Testis (tissue), 3 donors: Measurements from ENCODE around the gene CSMD2. TPM values are rescaled to one million over a fixed set of nuclear protein-coding genes. Genes with fewer than 3 reads are reported as not detected.

Experiments
- DNase-seq: peaks from one replicate; pipeline ENCODE4 v3.0.0-alpha.2; 2019
- H3K27ac ChIP-seq, 2 donors: fragments of 200-600 bp; sonication (generic); one replicate each; pipeline ENCODE4 v1.5.1; 2019
- H3K27me3 ChIP-seq: fragments of 200-600 bp; sonication (generic); one replicate; pipeline ENCODE4 v1.5.1; 2019
- H3K36me3 ChIP-seq: fragments of 200-600 bp; sonication (generic); one replicate; pipeline ENCODE4 v1.5.1; 2017; ENCODE audit warnings: low read depth; ENCODE audit errors: missing control alignments
- H3K4me1 ChIP-seq: fragments of 200-600 bp; sonication (generic); one replicate; pipeline ENCODE4 v1.5.1; 2019
- H3K4me3 ChIP-seq, 2 donors: fragments of 200-600 bp; sonication (generic); one replicate each; pipeline ENCODE4 v1.5.1; 2017 to 2019
- H3K9me3 ChIP-seq: fragments of 200-600 bp; sonication (generic); one replicate; pipeline ENCODE4 v1.5.1; 2017
- CTCF ChIP-seq, 3 experiments: fragments of 450-650 bp in 2 of 3; fragments of 200-600 bp in 1 of 3; sonication (generic) in 1 of 3; IDR thresholded peaks; one replicate each; pipeline ENCODE4 v1.5.1; 2016 to 2019; ENCODE audit warnings: antibody characterized with exemption in 3 of 3, mild to moderate bottlenecking in 2 of 3, moderate library complexity in 1 of 3
- POLR2A ChIP-seq: fragments of 450-650 bp; IDR thresholded peaks from one replicate; pipeline ENCODE4 v1.6.1; 2017; ENCODE audit warnings: antibody characterized with exemption, mild to moderate bottlenecking, moderate library complexity
- WGBS, 2 donors: methylation state at CpG; one replicate each; pipeline ENCODE4 v1.1.5; 2018; 5-methylcytosine and 5-hydroxymethylcytosine counted together
- intact Hi-C: fragments of 100-400 bp; cut with DNase I; formaldehyde crosslinking; loops from one replicate; pipeline ENCODE4 v1.15.1; 2023; ENCODE audit warnings: low total_unique reads
- polyA plus RNA-seq: library from polyadenylated mRNA; stranded (reverse); fragments of 350-450 nt; fragmentation: Illumina TruSeq; extraction: RNeasy Lipid Tissue Mini Kit (QIAGEN cat#74804); gene quantifications from one replicate; pipeline ENCODE4 v1.2.3, GENCODE V29; 2014; ENCODE audit warnings: low read depth, low replicate concordance; ENCODE audit not compliant: insufficient read depth
- total RNA-seq, 2 donors: library from RNA; depleted of rRNA; stranded (reverse); fragments of >200 nt; gene quantifications; one replicate each; pipeline ENCODE4 v1.2.3, GENCODE V29; 2016

The CSMD2 gene
- total and polyA plus RNA-seq, 3 donors from 2014 or later: 1.2 to 3.8 (median 2.7) TPM

GRCh38 chr1:33685256-33685655 is 479.8 kb downstream of the CSMD2 start:
- no peak overlapping the region for H3K27ac ChIP-seq
- DNase-seq: no peak
- H3K36me3 ChIP-seq: no peaks in the 10 kb centered on the region
- TF ChIP-seq POLR2A (no peak), CTCF (IDR thresholded peaks at IDR 0.05) (no peak)
- H3K9me3 ChIP-seq: no peaks in the 10 kb centered on the region
- no peaks in the 10 kb centered on the region for H3K4me1 ChIP-seq
- 58 to 66% methylated on average over 5 of the region's 5 CpGs for WGBS, 2 donors
- H3K4me3 ChIP-seq: no peak overlapping the region
- intact Hi-C loops: no loop called here
- no peaks in the 10 kb centered on the region for H3K27me3 ChIP-seq

GRCh38 chr1:33684396-33685179 is 480.4 kb downstream of the CSMD2 start:
- Histone ChIP-seq H3K27ac (no peak overlapping the region), H3K4me1 (no peaks in the 10 kb centered on the region), H3K36me3 (no peaks in the 10 kb centered on the region), H3K9me3 (no peaks in the 10 kb centered on the region), H3K4me3 (no peak overlapping the region), H3K27me3 (no peaks in the 10 kb centered on the region)
- no peak for TF ChIP-seq CTCF (IDR thresholded peaks at IDR 0.05)
- no peak for TF ChIP-seq POLR2A
- intact Hi-C loops: no loop called here
- 74 to 88% methylated on average over 9 of the region's 9 CpGs for WGBS, 2 donors
- DNase-seq: no peak

DNA sequence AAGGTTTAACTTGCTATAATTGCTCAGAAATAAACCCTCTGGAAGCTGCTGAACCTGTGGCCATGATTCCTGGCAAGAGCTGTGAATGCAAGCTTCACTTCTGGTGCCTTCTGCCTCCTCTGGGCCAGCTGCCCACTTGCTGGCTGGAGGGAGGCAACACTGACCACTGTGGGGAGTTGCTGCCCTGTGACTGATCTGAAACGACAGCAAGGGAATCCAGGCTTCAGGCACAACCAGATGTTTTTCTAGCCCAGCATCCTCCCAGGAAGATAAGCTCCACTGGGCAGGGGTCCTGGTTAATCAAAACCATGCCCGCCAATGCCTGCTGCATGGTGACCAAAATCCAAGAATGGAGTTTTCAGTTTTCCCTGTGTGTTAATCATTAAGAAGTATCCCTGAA is 481.1 kb downstream of the CSMD2 start:
- Histone ChIP-seq H3K4me1 (no peaks in the 10 kb centered on the region), H3K9me3 (no peaks in the 10 kb centered on the region), H3K27ac (no peak overlapping the region), H3K4me3 (no peak overlapping the region), H3K27me3 (no peaks in the 10 kb centered on the region), H3K36me3 (no peaks in the 10 kb centered on the region)
- DNase-seq: no peak
- intact Hi-C loops: no loop called here
- WGBS, 2 donors: 36 to 67% methylated on average over 2 of the region's 2 CpGs
- no peak for TF ChIP-seq POLR2A
- TF ChIP-seq CTCF (IDR thresholded peaks at IDR 0.05): no peak

DNA sequence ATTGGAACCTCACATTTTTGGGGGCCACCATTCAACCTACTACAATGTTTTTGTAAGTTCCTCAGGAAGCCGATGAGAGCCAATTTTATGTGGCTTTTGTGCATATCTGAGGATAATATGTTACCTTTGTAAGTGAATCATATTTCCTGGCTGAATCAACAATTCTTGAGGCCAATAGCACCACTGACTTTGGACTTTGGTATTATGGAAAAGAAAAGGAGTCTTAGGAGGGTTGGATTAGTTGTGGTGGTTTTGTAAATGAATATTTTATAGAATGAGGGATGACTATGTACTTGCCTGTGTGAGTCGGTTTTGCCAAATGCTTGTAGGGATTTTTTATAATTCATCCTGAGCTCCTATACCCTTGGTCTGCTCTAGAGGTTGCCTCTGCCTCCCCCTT is 482.7 kb downstream of the CSMD2 start:
- TF ChIP-seq POLR2A (no peak), CTCF (IDR thresholded peaks at IDR 0.05) (no peak)
- H3K27me3 ChIP-seq: no peaks in the 10 kb centered on the region
- H3K4me1 ChIP-seq: no peaks in the 10 kb centered on the region
- H3K36me3 ChIP-seq: no peaks in the 10 kb centered on the region
- WGBS, 2 donors: 90 to 91% methylated on average over 2 of the region's 2 CpGs
- intact Hi-C loops: no loop called here
- no peak for DNase-seq
- H3K4me3 ChIP-seq: no peak overlapping the region
- H3K27ac ChIP-seq: no peak overlapping the region
- no peaks in the 10 kb centered on the region for H3K9me3 ChIP-seq

DNA sequence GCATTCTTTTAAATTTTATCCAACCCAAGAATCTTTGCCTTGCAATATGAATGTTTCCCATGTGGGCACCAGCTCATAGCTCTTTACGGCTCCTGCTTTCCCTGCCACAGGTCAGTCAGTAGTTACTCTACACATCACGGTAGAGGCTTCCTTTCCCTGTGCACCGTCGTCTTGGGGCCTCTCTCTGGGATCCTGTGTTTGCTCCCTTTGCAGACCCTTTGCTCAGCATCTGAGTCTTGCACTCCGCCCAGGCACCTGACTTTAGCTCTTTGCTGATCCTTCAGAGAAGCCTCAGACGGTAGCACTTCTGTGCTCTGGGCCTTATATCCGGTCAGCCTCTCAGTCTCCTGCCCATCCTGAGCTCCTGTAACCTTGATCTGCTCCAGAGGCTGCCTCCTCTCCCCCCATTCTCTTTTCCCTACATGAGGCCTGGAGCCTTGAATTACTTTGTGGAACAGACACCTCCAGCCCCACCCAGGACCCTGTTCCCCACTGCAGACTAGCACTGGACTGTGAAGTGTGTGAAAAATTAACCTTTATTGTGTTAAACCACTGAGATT is 484.7 kb downstream of the CSMD2 start:
- TF ChIP-seq CTCF (IDR thresholded peaks at IDR 0.05): no peak
- TF ChIP-seq POLR2A: no peak
- Histone ChIP-seq H3K36me3 (no peaks in the 10 kb centered on the region), H3K27me3 (no peaks in the 10 kb centered on the region), H3K4me3 (no peak overlapping the region), H3K9me3 (no peaks in the 10 kb centered on the region), H3K27ac (no peak overlapping the region), H3K4me1 (no peaks in the 10 kb centered on the region)
- WGBS, 2 donors: 84 to 90% methylated on average over 7 of the region's 7 CpGs
- intact Hi-C loops: no loop called here
- DNase-seq: no peak
